HG03565 (cell line): ENCODE results near the gene HCRTR1.
A peak's percentile ranks its signal among the peaks of the same experiment; 100 is the strongest.

ENCODE experiments used
- ATAC-seq: cut with Tn5 transposase; IDR thresholded peaks from one replicate; pipeline ENCODE4 v1.9.1; 2021; ENCODE audit warnings: mild to moderate bottlenecking, moderate library complexity; ENCODE audit not compliant: unreplicated experiment

Gene HCRTR1

GRCh38 chr1:31596737-31597097, 20.8 kb upstream of the HCRTR1 start:
- no peak for ATAC-seq

- ATAC-seq, result no peak
Measured at GRCh38 chr1:31598980-31599379, 18.5 kb upstream of the HCRTR1 start.

GRCh38 chr1:31600641-31601040, 16.8 kb upstream of the HCRTR1 start:
- ATAC-seq, result no peak

- no peak for ATAC-seq
Measured at GRCh38 chr1:31602081-31602480, 15.4 kb upstream of the HCRTR1 start.

GRCh38 chr1:31605908-31606427, 11.5 kb upstream of the HCRTR1 start:
- ATAC-seq, result peak; percentile 76

GRCh38 chr1:31607360-31607759, 10.1 kb upstream of the HCRTR1 start:
- no peak for ATAC-seq

- ATAC-seq, result no peak
Measured at GRCh38 chr1:31609514-31610118, 7.9 kb upstream of the HCRTR1 start.

GRCh38 chr1:31614414-31615005, 3.0 kb upstream of the HCRTR1 start:
- ATAC-seq, result no peak

GRCh38 chr1:31615414-31615813, 2.1 kb upstream of the HCRTR1 start:
- no peak for ATAC-seq

- ATAC-seq, result no peak
Measured at GRCh38 chr1:31615939-31616338, 1.6 kb upstream of the HCRTR1 start.

- ATAC-seq, result no peak
Measured at GRCh38 chr1:31617916-31618746, 642 bp downstream of the HCRTR1 start.

- no peak for ATAC-seq
Measured at GRCh38 chr1:31618916-31619846, 1.7 kb downstream of the HCRTR1 start.

GRCh38 chr1:31620631-31621497, 3.4 kb downstream of the HCRTR1 start:
- ATAC-seq, result no peak

- no peak for ATAC-seq
Measured at GRCh38 chr1:31621498-31621820, 4.0 kb downstream of the HCRTR1 start.

- no peak for ATAC-seq
Measured at GRCh38 chr1:31621847-31622730, 4.6 kb downstream of the HCRTR1 start.

GRCh38 chr1:31623365-31623764, 5.9 kb downstream of the HCRTR1 start:
- no peak for ATAC-seq

GRCh38 chr1:31624309-31624708, 6.8 kb downstream of the HCRTR1 start:
- no peak for ATAC-seq

- ATAC-seq, result no peak
Measured at GRCh38 chr1:31624731-31625514, 7.4 kb downstream of the HCRTR1 start.
